IMR-90 (cell line): ENCODE data around the gene UBE2L3. TPM values are rescaled to one million over a fixed set of nuclear protein-coding genes. Genes with fewer than 3 reads are reported as not detected.

ENCODE experiments used
- ATAC-seq: fragments of 200-7000 bp; cut with Tn5 transposase; 2 replicates; pipeline ENCODE4 v1.9.1; 2020; ENCODE audit warnings: low read depth, mild to moderate bottlenecking, moderate library complexity
- BruUV-seq: library from RNA; stranded (reverse); fragments of 400-500 nt; replicated peaks from 2 replicates; lab custom pipeline; 2021; lab: Mats Ljungman, UMichigan
- CTCF ChIA-PET: fragments of 300-600 bp; formaldehyde crosslinking; extraction: SDS; loops from one replicate; lab custom pipeline; 2021; ENCODE audit warnings: antibody characterized with exemption; lab: Yijun Ruan, JAX
- POLR2A ChIA-PET: fragments of 300-600 bp; sonication (Branson Sonifier 250); formaldehyde crosslinking; loops from one replicate; lab custom pipeline; 2022; ENCODE audit warnings: antibody characterized with exemption; ENCODE audit not compliant: unreplicated experiment; lab: Charles Lee
- DNase-seq: peaks from one replicate; pipeline ENCODE4 v3.0.0; 2013
- H2AFZ ChIP-seq: replicated peaks from 2 replicates; pipeline ENCODE3; 2013; ENCODE audit warnings: low read length, mild to moderate bottlenecking; ENCODE audit not compliant: poor library complexity
- H2AK5ac ChIP-seq: 2 replicates; pipeline ENCODE4 v1.6.1; 2013; ENCODE audit warnings: low read depth, low read length, inconsistent platforms
- H2AK9ac ChIP-seq: replicated peaks from 2 replicates; pipeline ENCODE3; 2013; ENCODE audit warnings: mild to moderate bottlenecking, low read depth, low read length, moderate library complexity; ENCODE audit not compliant: poor library complexity
- H2BK120ac ChIP-seq: 2 replicates; pipeline ENCODE4 v1.6.1; 2013; ENCODE audit warnings: low read depth, low read length, inconsistent platforms
- H2BK15ac ChIP-seq: 3 replicates; pipeline ENCODE4 v1.6.1; 2013; ENCODE audit warnings: low read depth, low read length, inconsistent platforms
- H2BK20ac ChIP-seq: 2 replicates; pipeline ENCODE4 v1.6.1; 2013; ENCODE audit warnings: low read depth, mild to moderate bottlenecking, inconsistent platforms, low read length, moderate library complexity
- H2BK5ac ChIP-seq: 2 replicates; pipeline ENCODE4 v1.6.1; 2013; ENCODE audit warnings: mild to moderate bottlenecking, low read depth, low read length, inconsistent platforms; ENCODE audit not compliant: poor library complexity, severe bottlenecking
- H3K14ac ChIP-seq: replicated peaks from 2 replicates; pipeline ENCODE4 v1.6.1; 2013; ENCODE audit warnings: low read depth, low read length, inconsistent platforms
- H3K18ac ChIP-seq: 2 replicates; pipeline ENCODE4 v1.6.1; 2013; ENCODE audit warnings: low read depth, low read length, control low read depth
- H3K23ac ChIP-seq: 2 replicates; pipeline ENCODE4 v1.6.1; 2013; ENCODE audit warnings: low read depth, low read length, inconsistent platforms
- H3K27ac ChIP-seq: 2 replicates; pipeline ENCODE4 v1.5.1; 2013; ENCODE audit warnings: mild to moderate bottlenecking, control low read depth, low read length; ENCODE audit not compliant: insufficient read depth
- H3K27me3 ChIP-seq: 2 replicates; pipeline ENCODE4 v1.6.1; 2013; ENCODE audit warnings: low read length; ENCODE audit not compliant: control insufficient read depth, insufficient read depth
- H3K36me3 ChIP-seq: 2 replicates; pipeline ENCODE4 v1.6.1; 2013; ENCODE audit warnings: low read length, mixed read lengths; ENCODE audit not compliant: control insufficient read depth, insufficient read depth
- H3K4ac ChIP-seq: 2 replicates; pipeline ENCODE4 v1.6.1; 2013; ENCODE audit warnings: low read depth, low read length, inconsistent platforms
- H3K4me1 ChIP-seq: 2 replicates; pipeline ENCODE4 v1.6.1; 2013; ENCODE audit warnings: low read length, mixed read lengths; ENCODE audit not compliant: control insufficient read depth, insufficient read depth
- H3K4me2 ChIP-seq: 2 replicates; pipeline ENCODE4 v1.6.1; 2013; ENCODE audit warnings: low read depth, mild to moderate bottlenecking, control low read depth, low read length, moderate library complexity
- H3K4me3 ChIP-seq: 2 replicates; pipeline ENCODE4 v1.5.1; 2013; ENCODE audit warnings: low read depth, mild to moderate bottlenecking, control low read depth, low read length, moderate library complexity; ENCODE audit not compliant: insufficient read depth
- H3K56ac ChIP-seq: 2 replicates; pipeline ENCODE4 v1.6.1; 2013; ENCODE audit warnings: low read length, inconsistent platforms; ENCODE audit not compliant: insufficient read depth; ENCODE audit errors: extremely low read depth
- H3K79me1 ChIP-seq, 2 experiments: 2 replicates each; pipeline ENCODE4 v1.6.1; 2013; ENCODE audit warnings: low read length in 2 of 2, inconsistent platforms in 1 of 2, low read depth in 1 of 2
- H3K9ac ChIP-seq: 2 replicates; pipeline ENCODE4 v1.6.1; 2013; ENCODE audit warnings: low read depth, low read length, control low read depth
- H3K9me1 ChIP-seq: 2 replicates; pipeline ENCODE4 v1.6.1; 2013; ENCODE audit warnings: low read length, inconsistent platforms; ENCODE audit not compliant: insufficient read depth
- H3K9me3 ChIP-seq: 2 replicates; pipeline ENCODE4 v1.6.1; 2013; ENCODE audit warnings: low read length; ENCODE audit not compliant: control insufficient read depth, insufficient read depth
- H4K20me1 ChIP-seq: 2 replicates; pipeline ENCODE4 v1.6.1; 2013; ENCODE audit warnings: low read length, inconsistent platforms; ENCODE audit not compliant: insufficient read depth
- H4K5ac ChIP-seq: 2 replicates; pipeline ENCODE4 v1.6.1; 2013; ENCODE audit warnings: mild to moderate bottlenecking, low read depth, low read length, control low read depth
- H4K8ac ChIP-seq, 2 experiments: 2 replicates each; pipeline ENCODE4 v1.6.1; 2013; ENCODE audit warnings: low read depth in 2 of 2, low read length in 2 of 2, control low read depth in 1 of 2, inconsistent platforms in 1 of 2
- H4K91ac ChIP-seq: 2 replicates; pipeline ENCODE4 v1.6.1; 2013; ENCODE audit warnings: low read depth, low read length, inconsistent platforms; ENCODE audit not compliant: insufficient read depth
- BHLHE40 ChIP-seq: fragments of 150-350 bp; IDR thresholded peaks from 2 replicates; pipeline ENCODE4 v1.6.1; 2016; ENCODE audit warnings: mild to moderate bottlenecking, low read depth, low read length
- WGBS, 2 experiments: methylation state at CpG; one replicate each; pipeline versions ENCODE4 v1.1.5 to v1.1.7; 2013; ENCODE audit warnings: missing lambda C conversion rate in 2 of 2; ENCODE audit not compliant: insufficient read length in 1 of 2; ENCODE audit errors: extremely low coverage in 2 of 2; 5-methylcytosine and 5-hydroxymethylcytosine counted together
- dilution Hi-C: fragments of 300-500 bp; cut with HindIII; formaldehyde crosslinking; loops from one replicate; pipeline ENCODE4 v1.14.3; 2018; ENCODE audit warnings: low sequenced_read_pairs; ENCODE audit not compliant: unreplicated experiment
- in situ Hi-C: fragments of 300-500 bp; cut with MboI; formaldehyde crosslinking; loops from 3 replicates; pipeline ENCODE4 v1.14.3; 2019; ENCODE audit warnings: low sequenced_read_pairs, inconsistent platforms, mixed read lengths
- intact Hi-C: fragments of 100-400 bp; cut with micrococcal nuclease; formaldehyde crosslinking; loops from 2 replicates; pipeline ENCODE4 v1.10.0; 2022
- polyA plus RNA-seq, 3 experiments: library from polyadenylated mRNA; depleted of rRNA; stranded (reverse); fragments of >200 nt; gene quantifications; 2 replicates each; pipeline ENCODE4 v1.2.3, GENCODE V29; 2012; ENCODE audit warnings: low replicate concordance in 1 of 3
- total RNA-seq: library from RNA; depleted of rRNA; stranded (reverse); fragments of >200 nt; gene quantifications from 2 replicates; pipeline ENCODE4 v1.2.3, GENCODE V29; 2012
- TF ChIP-seq, protein P1 (sequence below): fragments of 150-350 bp; IDR thresholded peaks from 2 replicates; pipeline ENCODE4 v1.6.1; 2016; ENCODE audit warnings: low read depth, mild to moderate bottlenecking, low read length, moderate library complexity, borderline replicate concordance
- TF ChIP-seq, protein P2 (sequence below): fragments of 150-350 bp; IDR thresholded peaks from 2 replicates; pipeline ENCODE4 v1.6.1; 2017; ENCODE audit warnings: mild to moderate bottlenecking, antibody characterized with exemption, low read length, low read depth

UBE2L3 gene
- total and polyA plus RNA-seq, 2 of the 4 experiments (the other 2 are of a cell fraction), result 29.0 to 72.9 TPM

DNA sequence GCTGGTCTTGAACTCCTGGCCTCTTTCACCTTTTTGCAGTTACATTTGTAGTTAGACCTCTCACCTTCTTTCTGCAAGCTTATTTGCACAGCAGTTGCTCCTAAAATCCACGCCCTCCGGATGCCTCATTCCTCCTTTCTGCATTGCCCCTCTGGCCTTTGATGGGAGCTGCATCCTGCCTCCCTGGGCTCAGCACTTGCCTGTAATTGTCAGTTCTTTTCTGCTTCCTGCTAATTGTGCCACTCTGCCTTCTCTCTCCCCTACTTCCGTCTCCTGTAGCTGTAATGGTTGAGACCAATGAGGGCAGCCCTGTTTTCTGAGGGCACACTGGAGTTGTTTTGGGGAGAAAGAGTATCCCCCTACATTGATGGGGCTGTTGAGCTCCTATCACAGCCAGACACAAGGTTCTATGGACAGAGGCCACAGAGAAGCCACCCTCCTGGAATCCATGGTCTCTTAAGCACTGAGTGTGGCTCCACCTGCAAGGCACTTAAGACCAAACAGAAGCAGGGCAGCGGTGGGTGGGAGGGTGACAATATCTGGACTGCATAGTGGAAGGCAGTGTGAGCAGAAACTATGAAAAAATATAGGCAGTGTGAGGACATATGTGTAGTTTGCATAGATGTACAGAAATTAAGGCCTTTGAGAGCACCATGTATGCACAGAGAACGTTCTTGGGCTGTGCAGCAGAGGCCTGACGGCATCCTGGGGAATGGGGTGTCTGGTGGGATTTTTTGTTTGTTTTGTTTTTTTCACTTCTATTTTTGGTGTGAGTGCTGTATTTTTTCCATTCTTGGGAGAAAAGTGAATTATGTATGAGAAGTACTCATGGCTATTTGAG lies 31.8 kb downstream of the UBE2L3 start:
- Histone ChIP-seq H2AFZ (no peak overlapping the region), H2BK20ac (no peak overlapping the region), H3K36me3 (peaks cover 15% of the 10 kb centered on the region), H3K4ac (no peak overlapping the region), H3K18ac (no peak overlapping the region), H2BK5ac (no peak overlapping the region), H2AK9ac (no peak overlapping the region), H3K4me1 (0 out of 2 replicates have a peak, but pooled peaks cover 1% of the 10 kb centered on the region), H3K9me1 (peaks cover 20% of the 10 kb centered on the region), H2AK5ac (no peak overlapping the region), H3K23ac (no peak overlapping the region), H4K8ac (no peak overlapping the region), H3K27me3 (no peaks in the 10 kb centered on the region), H3K27ac (no peak overlapping the region), H3K14ac (no peak overlapping the region), H4K5ac (no peak overlapping the region), H4K91ac (no peak overlapping the region), H2BK120ac (no peak overlapping the region), H3K4me2 (no peak overlapping the region), H3K9me3 (no peaks in the 10 kb centered on the region), H3K79me1 (peaks cover 12 to 53% of the 10 kb centered on the region in 2 experiments), H3K4me3 (no peak overlapping the region), H3K9ac (no peak overlapping the region), H3K56ac (no peak overlapping the region), H2BK15ac (no peak overlapping the region), H4K20me1 (peaks cover 86% of the 10 kb centered on the region)
- CTCF ChIA-PET, result no interaction called here
- TF ChIP-seq, protein P1, sequence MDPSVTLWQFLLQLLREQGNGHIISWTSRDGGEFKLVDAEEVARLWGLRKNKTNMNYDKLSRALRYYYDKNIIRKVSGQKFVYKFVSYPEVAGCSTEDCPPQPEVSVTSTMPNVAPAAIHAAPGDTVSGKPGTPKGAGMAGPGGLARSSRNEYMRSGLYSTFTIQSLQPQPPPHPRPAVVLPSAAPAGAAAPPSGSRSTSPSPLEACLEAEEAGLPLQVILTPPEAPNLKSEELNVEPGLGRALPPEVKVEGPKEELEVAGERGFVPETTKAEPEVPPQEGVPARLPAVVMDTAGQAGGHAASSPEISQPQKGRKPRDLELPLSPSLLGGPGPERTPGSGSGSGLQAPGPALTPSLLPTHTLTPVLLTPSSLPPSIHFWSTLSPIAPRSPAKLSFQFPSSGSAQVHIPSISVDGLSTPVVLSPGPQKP, result no peak
- TF ChIP-seq, protein P2, sequence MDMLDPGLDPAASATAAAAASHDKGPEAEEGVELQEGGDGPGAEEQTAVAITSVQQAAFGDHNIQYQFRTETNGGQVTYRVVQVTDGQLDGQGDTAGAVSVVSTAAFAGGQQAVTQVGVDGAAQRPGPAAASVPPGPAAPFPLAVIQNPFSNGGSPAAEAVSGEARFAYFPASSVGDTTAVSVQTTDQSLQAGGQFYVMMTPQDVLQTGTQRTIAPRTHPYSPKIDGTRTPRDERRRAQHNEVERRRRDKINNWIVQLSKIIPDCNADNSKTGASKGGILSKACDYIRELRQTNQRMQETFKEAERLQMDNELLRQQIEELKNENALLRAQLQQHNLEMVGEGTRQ, result no peak
- no peak for TF ChIP-seq BHLHE40
- in situ Hi-C loops, result no loop called here
- 100% methylated on average over 4 of the region's 6 CpGs; no CpG with 5 or more reads in 1 of the 2 experiments for WGBS, 2 experiments
- DNase-seq, result no peak
- intact Hi-C loops, result no loop called here
- dilution Hi-C loops, result no loop called here
- BruUV-seq, result no TSS peak
- no peak for ATAC-seq
- POLR2A ChIA-PET, result no interaction called here
